H1 (cell line): ENCODE measurements around the gene CDH2. TPM values are rescaled to one million over a fixed set of nuclear protein-coding genes. Genes with fewer than 3 reads are reported as not detected.
A peak's percentile ranks its signal among the peaks of the same experiment; 100 is the strongest.

Source experiments
- BACH1 ChIP-seq: IDR thresholded peaks from 2 replicates; pipeline ENCODE4 v1.6.1; 2012; ENCODE audit warnings: low read length, improper control_type of control experiment
- CBX8 ChIP-seq: fragments of 300-800, 300-1000 bp; sonication (generic); IDR thresholded peaks from 2 replicates; pipeline ENCODE4 v1.7.1; 2016; ENCODE audit warnings: low read depth, low read length, borderline replicate concordance
- CHD2 ChIP-seq: IDR thresholded peaks from 2 replicates; pipeline ENCODE4 v1.6.1; 2012; ENCODE audit warnings: low read length, improper control_type of control experiment
- CREB1 ChIP-seq: IDR thresholded peaks from 2 replicates; pipeline ENCODE4 v1.6.1; 2012; ENCODE audit warnings: inconsistent platforms
- GTF2F1 ChIP-seq: IDR thresholded peaks from 2 replicates; pipeline ENCODE4 v1.6.1; 2012; ENCODE audit warnings: low read depth, low read length, improper control_type of control experiment, borderline replicate concordance
- HDAC2 ChIP-seq, 2 experiments: fragments of 300-600 bp in 1 of 2; sonication (generic) in 1 of 2; IDR thresholded peaks; 2 replicates each; pipeline ENCODE4 v1.6.1; 2011 to 2012; ENCODE audit warnings: low read depth in 2 of 2, low read length in 2 of 2, mild to moderate bottlenecking in 2 of 2, moderate library complexity in 2 of 2, borderline replicate concordance in 1 of 2, inconsistent platforms in 1 of 2
- KDM1A ChIP-seq: fragments of 200-600, 300-600 bp; sonication (generic); IDR thresholded peaks from 2 replicates; pipeline ENCODE4 v1.7.1; 2016; ENCODE audit warnings: mild to moderate bottlenecking, low read length, borderline replicate concordance
- MAFK ChIP-seq: IDR thresholded peaks from 2 replicates; pipeline ENCODE4 v1.6.1; 2012; ENCODE audit warnings: low read depth, mild to moderate bottlenecking, improper control_type of control experiment, low read length
- MAX ChIP-seq: IDR thresholded peaks from 2 replicates; pipeline ENCODE4 v1.6.1; 2012; ENCODE audit warnings: inconsistent platforms
- NRF1 ChIP-seq: IDR thresholded peaks from 2 replicates; pipeline ENCODE4 v1.6.1; 2011; ENCODE audit warnings: mild to moderate bottlenecking, low read depth, low read length, improper control_type of control experiment
- RAD21 ChIP-seq, 2 experiments: IDR thresholded peaks in 1 of 2; conservative IDR thresholded peaks in 1 of 2; 2 replicates each; pipeline ENCODE4 v1.6.1; 2011; ENCODE audit warnings: low read depth in 2 of 2, low read length in 2 of 2, improper control_type of control experiment in 1 of 2, inconsistent platforms in 1 of 2, mild to moderate bottlenecking in 1 of 2, moderate library complexity in 1 of 2
- RFX5 ChIP-seq: IDR thresholded peaks from 2 replicates; pipeline ENCODE4 v1.6.1; 2011; ENCODE audit warnings: low read depth, low read length, improper control_type of control experiment, borderline replicate concordance
- RXRA ChIP-seq: IDR thresholded peaks from 2 replicates; pipeline ENCODE4 v1.6.1; 2011; ENCODE audit warnings: low read depth, mild to moderate bottlenecking, low read length, moderate library complexity; ENCODE audit not compliant: insufficient read depth
- SIX5 ChIP-seq: IDR thresholded peaks from 2 replicates; pipeline ENCODE4 v1.6.1; 2011; ENCODE audit warnings: mild to moderate bottlenecking, low read depth, low read length
- SP1 ChIP-seq: IDR thresholded peaks from 2 replicates; pipeline ENCODE4 v1.6.1; 2011; ENCODE audit warnings: low read depth, low read length
- SP2 ChIP-seq: IDR thresholded peaks from 2 replicates; pipeline ENCODE4 v1.6.1; 2012; ENCODE audit warnings: mild to moderate bottlenecking, low read length, inconsistent platforms
- SRF ChIP-seq: IDR thresholded peaks from 2 replicates; pipeline ENCODE4 v1.6.1; 2011; ENCODE audit warnings: mild to moderate bottlenecking, low read depth, low read length, moderate library complexity
- TAF7 ChIP-seq: optimal IDR thresholded peaks from 2 replicates; pipeline ENCODE3; 2011; ENCODE audit warnings: low read depth, mild to moderate bottlenecking, inconsistent platforms, low read length, moderate library complexity, borderline replicate concordance
- TCF12 ChIP-seq: IDR thresholded peaks from 2 replicates; pipeline ENCODE4 v1.6.1; 2011; ENCODE audit warnings: low read depth, mild to moderate bottlenecking, low read length
- polyA plus RNA-seq, 7 experiments: library from polyadenylated mRNA; depleted of rRNA in 3 of 7; stranded (reverse) in 5 of 7; unstranded in 2 of 7; fragments of >200 nt in 5 of 7; fragments of 200-250 nt in 2 of 7; gene quantifications; 1 replicate in 5 of 7; 2 replicates in 1 of 7; 4 replicates in 1 of 7; pipeline versions ENCODE4 v1.2.1 to v1.2.3, GENCODE V29; 2011 to 2013; ENCODE audit warnings: missing spikeins in 2 of 7, mixed read lengths in 2 of 7
- total RNA-seq: library from RNA; stranded (reverse); fragmentation: NEBNext Ultra II Directional; extraction: Animal tissue kit (Norgen Biotek cat#: 25700); gene quantifications from 2 replicates; pipeline ENCODE4 v1.2.1, GENCODE V29; 2021
- TF ChIP-seq, protein P1 (sequence below): IDR thresholded peaks from 2 replicates; pipeline ENCODE4 v1.6.1; 2012; ENCODE audit warnings: inconsistent platforms
- TF ChIP-seq, protein P2 (sequence below), 3 experiments: IDR thresholded peaks; 1 replicate in 2 of 3; 2 replicates in 1 of 3; pipeline versions ENCODE4 v1.5.1 to v1.6.1; 2011; ENCODE audit warnings: low read length in 3 of 3, mild to moderate bottlenecking in 3 of 3, inconsistent platforms in 2 of 3, low read depth in 1 of 3, moderate library complexity in 1 of 3; ENCODE audit not compliant: insufficient read depth in 1 of 3; ENCODE audit errors: control extremely low read depth in 1 of 3

CDH2 gene
- total and polyA plus RNA-seq, 2 of the 8 experiments (the other 6 are each of a cell fraction or from before 2014, with no cell fraction given), result 15.0 to 56.5 TPM

DNA sequence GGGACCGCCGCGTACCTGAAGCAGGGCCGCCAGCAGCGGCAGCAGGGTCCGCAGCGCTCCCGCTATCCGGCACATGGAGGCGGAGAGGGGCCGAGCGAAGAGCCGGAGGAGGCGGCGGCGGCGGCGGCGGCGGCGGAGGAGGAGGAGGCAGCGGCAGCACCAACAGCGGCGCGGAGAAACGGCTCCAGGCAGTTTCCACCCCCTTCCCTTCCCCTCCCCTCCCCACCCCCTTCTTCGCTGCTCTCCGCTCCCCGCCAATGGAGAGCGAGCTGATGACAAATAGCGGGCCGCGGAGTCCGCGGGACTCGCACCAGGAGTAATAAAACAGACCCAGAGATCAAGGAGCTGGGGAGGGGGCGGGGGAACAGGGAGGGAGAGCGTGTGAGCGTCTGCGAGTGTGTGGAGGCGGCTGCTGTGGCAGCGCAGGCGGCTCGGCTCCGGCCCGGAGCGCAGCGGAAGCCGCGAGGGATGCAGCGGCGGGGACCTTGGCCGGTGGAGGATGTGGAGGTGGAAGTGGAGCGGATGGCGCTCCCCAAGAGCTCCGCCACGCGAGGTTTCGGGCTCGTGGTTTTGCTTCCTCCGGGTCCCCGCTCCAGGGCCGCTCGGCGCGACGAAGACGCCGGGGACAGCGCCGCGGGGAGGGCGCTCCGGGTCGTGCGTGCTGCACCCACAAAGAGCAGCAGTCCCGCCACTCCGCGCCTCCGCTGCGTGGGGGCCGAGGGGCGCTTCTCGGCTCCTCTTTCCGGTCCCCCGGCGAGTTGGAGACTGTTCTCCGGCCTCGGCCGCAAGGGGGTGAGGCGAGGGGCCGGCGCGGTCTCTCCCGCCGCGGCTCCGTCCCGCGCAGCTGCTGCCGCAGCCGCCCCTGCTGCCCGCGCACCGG is at the start of gene CDH2 (continued):
- TF ChIP-seq MAX, result peak; percentile 50; the same call in 1 of the 2 replicates
- no peak for TF ChIP-seq BACH1
- TF ChIP-seq MAFK, result no peak
- no peak for TF ChIP-seq CREB1
- TF ChIP-seq RXRA, result no peak
- TF ChIP-seq, protein P1, sequence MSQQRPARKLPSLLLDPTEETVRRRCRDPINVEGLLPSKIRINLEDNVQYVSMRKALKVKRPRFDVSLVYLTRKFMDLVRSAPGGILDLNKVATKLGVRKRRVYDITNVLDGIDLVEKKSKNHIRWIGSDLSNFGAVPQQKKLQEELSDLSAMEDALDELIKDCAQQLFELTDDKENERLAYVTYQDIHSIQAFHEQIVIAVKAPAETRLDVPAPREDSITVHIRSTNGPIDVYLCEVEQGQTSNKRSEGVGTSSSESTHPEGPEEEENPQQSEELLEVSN, result peak; percentile 46
- TF ChIP-seq GTF2F1, result no peak
- TF ChIP-seq RAD21 (IDR thresholded peaks at IDR 0.05 in 1 of 2, conservative IDR thresholded peaks at IDR 0.05 in 1 of 2; ENCODE audit: low read depth in 2 of 2, low read length in 2 of 2), result no peak
- TF ChIP-seq SIX5, result no peak
- no peak for TF ChIP-seq SRF
- TF ChIP-seq HDAC2 (IDR thresholded peaks at IDR 0.05; ENCODE audit: borderline replicate concordance in 1 of 2, low read depth in 2 of 2, low read length in 2 of 2), result peak in 1 of 2 experiments; percentile 95; a peak in 3 of 4 replicates
- TF ChIP-seq TCF12, result no peak
- TF ChIP-seq, protein P2, sequence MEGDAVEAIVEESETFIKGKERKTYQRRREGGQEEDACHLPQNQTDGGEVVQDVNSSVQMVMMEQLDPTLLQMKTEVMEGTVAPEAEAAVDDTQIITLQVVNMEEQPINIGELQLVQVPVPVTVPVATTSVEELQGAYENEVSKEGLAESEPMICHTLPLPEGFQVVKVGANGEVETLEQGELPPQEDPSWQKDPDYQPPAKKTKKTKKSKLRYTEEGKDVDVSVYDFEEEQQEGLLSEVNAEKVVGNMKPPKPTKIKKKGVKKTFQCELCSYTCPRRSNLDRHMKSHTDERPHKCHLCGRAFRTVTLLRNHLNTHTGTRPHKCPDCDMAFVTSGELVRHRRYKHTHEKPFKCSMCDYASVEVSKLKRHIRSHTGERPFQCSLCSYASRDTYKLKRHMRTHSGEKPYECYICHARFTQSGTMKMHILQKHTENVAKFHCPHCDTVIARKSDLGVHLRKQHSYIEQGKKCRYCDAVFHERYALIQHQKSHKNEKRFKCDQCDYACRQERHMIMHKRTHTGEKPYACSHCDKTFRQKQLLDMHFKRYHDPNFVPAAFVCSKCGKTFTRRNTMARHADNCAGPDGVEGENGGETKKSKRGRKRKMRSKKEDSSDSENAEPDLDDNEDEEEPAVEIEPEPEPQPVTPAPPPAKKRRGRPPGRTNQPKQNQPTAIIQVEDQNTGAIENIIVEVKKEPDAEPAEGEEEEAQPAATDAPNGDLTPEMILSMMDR (IDR thresholded peaks at IDR 0.05; ENCODE audit: control extremely low read depth in 1 of 3, insufficient read depth in 1 of 3, low read depth in 1 of 3, low read length in 3 of 3), result peak in 1 of 3 experiments; percentile 8; a peak in 2 of 4 replicates
- TF ChIP-seq RFX5, result no peak
- no peak for TF ChIP-seq SP1
- no peak for TF ChIP-seq SP2
- no peak for TF ChIP-seq NRF1
- no peak for TF ChIP-seq KDM1A
- no peak for TF ChIP-seq CBX8
- no peak for TF ChIP-seq CHD2
- TF ChIP-seq TAF7, result no peak
